GM10248 (cell line): Measurements from ENCODE around the gene TARS2.

Source experiments
- CTCF ChIA-PET: fragments of 300-600 bp; sonication (Branson Sonifier 250); formaldehyde crosslinking; extraction: SDS; loops from one replicate; lab custom pipeline; 2021; ENCODE audit warnings: antibody characterized with exemption; lab: Yijun Ruan, JAX
- POLR2A ChIA-PET: fragments of 350-650 bp; sonication (Branson Sonifier 250); formaldehyde crosslinking; extraction: SDS; loops from one replicate; lab custom pipeline; 2020; ENCODE audit warnings: antibody characterized with exemption; lab: Yijun Ruan, JAX
- DNase-seq: peaks from one replicate; pipeline ENCODE4 v3.0.0; 2012; ENCODE audit errors: extremely low spot score
- TF ChIP-seq, protein P1 (sequence below): IDR thresholded peaks from 2 replicates; pipeline ENCODE4 v1.5.1; 2012; ENCODE audit warnings: mild to moderate bottlenecking, low read depth; ENCODE audit errors: extremely low read depth, missing control alignments, control extremely low read depth

TARS2 gene

DNA sequence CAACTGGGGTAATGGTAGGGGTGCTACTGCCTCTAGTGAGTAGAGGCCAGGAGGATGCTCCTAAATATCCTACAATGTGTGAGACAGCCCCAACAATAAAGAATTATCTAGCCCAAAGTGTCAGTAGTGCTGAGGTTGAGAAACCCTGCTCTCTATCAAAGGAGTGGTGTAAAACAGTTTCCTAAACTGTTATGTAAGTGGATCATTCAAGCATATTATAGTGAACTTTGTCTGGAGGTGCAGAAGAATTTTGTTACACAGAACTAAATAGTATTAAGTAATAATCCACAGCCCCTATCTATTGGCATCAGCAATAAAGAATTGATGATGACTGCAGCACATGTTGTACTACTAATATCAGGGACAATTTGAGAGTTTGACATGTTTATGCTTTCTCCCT lies 20.3 kb upstream of the TARS2 start:
- ChIA-PET POLR2A (no interaction called here), CTCF (no interaction called here)
- no peak for DNase-seq
- TF ChIP-seq, protein P1, sequence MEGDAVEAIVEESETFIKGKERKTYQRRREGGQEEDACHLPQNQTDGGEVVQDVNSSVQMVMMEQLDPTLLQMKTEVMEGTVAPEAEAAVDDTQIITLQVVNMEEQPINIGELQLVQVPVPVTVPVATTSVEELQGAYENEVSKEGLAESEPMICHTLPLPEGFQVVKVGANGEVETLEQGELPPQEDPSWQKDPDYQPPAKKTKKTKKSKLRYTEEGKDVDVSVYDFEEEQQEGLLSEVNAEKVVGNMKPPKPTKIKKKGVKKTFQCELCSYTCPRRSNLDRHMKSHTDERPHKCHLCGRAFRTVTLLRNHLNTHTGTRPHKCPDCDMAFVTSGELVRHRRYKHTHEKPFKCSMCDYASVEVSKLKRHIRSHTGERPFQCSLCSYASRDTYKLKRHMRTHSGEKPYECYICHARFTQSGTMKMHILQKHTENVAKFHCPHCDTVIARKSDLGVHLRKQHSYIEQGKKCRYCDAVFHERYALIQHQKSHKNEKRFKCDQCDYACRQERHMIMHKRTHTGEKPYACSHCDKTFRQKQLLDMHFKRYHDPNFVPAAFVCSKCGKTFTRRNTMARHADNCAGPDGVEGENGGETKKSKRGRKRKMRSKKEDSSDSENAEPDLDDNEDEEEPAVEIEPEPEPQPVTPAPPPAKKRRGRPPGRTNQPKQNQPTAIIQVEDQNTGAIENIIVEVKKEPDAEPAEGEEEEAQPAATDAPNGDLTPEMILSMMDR: no peak

DNA sequence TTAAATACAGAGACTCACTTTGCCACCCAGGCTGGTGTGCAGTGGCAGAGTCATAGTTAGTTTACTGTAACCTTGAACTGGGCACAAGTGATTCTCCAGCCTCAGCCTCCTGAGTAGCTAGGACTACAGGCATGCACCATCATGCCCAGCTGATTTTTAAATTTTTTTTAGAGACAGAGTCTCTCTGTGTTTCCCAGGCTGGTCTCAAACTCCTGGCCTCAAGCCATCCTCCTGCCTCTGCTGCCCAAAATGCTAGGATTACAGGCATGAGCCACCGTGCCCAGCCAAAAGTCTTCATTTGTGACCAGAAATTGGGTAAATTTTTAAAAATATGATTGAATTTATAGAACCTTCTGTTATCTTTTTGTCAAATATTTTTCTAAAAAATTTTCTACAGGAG lies 17.9 kb upstream of the TARS2 start:
- CTCF ChIA-PET: interaction anchor here (1.0 kb wide), 3 partner anchors 9 to 63 kb away, joined by 3 read pairs; partner anchors contain the start of gene FALEC
- POLR2A ChIA-PET: no interaction called here
- TF ChIP-seq, protein P1: no peak
- no peak for DNase-seq

DNA sequence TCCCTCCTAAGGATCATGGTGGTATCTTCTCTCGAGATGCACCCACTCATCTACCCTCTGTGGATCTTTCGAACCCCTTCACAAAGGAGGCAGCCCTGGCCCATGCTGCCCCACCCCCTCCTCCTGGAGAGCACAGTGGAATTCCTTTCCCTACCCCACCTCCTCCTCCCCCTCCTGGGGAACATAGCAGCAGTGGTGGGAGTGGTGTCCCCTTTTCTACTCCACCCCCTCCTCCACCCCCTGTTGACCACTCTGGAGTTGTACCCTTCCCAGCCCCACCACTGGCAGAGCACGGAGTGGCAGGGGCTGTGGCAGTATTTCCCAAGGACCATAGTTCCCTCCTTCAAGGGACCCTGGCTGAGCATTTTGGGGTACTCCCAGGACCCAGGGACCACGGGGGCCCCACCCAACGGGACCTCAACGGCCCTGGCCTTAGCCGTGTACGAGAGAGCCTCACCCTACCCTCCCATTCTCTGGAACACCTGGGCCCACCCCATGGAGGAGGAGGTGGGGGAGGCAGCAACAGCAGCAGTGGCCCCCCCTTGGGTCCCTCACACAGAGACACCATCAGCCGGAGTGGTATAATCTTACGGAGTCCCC lies 14.5 kb upstream of the TARS2 start:
- DNase-seq: no peak
- ChIA-PET POLR2A (no interaction called here), CTCF (interaction anchor here (1.0 kb wide), 1 partner anchor 87 kb away, joined by 3 read pairs; no protein-coding TSS in a partner anchor)
- TF ChIP-seq, protein P1: no peak

DNA sequence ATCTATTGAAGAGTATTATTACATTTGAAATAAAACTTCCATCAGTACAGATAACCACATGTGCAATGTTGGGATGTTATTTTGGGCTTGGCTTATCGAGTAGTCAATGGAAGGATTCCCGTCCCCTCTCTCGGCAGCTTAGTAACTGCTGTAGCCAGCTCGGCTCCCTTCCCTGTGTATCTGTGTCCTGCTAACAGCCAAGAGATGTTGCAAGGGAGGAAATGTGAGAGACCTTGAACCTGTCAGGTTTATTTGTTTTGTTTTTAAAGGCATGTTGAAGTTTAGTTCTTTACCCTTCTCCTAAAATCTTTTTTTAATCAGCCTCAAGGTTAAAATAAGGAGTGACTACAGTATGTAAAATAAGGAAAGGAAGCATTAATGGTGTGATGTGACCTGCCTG lies 13.6 kb upstream of the TARS2 start:
- ChIA-PET POLR2A (no interaction called here), CTCF (no interaction called here)
- TF ChIP-seq, protein P1: no peak
- no peak for DNase-seq

DNA sequence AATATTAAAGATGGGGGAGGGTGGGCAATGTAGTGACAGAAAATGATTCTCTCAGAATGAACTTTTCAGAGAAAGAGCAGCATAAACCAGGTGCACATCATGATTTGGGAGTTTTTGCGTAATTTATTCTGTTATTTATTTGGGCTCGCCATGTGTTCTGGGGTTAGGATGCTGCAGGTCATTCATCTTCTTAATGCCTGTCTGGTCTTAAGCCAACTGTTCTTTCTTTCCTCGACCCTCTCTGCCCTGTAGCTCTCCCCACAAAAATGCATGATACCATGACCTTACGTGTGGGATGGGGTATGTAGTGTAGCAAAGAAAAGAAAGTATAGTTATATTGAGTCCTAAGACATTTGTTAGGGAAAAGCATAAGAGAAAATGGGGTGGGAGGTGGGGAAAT lies 12.3 kb upstream of the TARS2 start:
- TF ChIP-seq, protein P1: no peak
- CTCF ChIA-PET: no interaction called here
- POLR2A ChIA-PET: no interaction called here
- no peak for DNase-seq

DNA sequence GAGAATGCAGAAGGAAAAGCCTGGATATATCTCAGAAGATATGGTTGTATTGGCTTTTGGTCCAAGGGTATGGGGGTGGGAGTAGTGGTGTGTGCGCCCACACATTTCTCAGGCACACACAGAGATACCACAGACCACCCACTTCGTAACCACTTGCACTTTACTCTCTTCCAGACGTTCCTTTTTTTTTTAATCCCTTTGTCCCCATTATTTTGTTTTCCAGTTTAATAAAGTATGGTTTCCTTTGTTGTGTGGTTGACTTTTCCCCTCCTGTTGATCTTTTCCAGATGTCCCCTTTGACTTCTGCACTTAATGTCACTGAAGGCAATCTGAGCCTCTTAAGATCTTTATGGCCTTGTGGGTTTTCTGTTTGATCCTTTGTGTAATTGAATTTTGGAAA lies 10.5 kb upstream of the TARS2 start:
- DNase-seq: no peak
- TF ChIP-seq, protein P1: no peak
- ChIA-PET POLR2A (no interaction called here), CTCF (no interaction called here)

DNA sequence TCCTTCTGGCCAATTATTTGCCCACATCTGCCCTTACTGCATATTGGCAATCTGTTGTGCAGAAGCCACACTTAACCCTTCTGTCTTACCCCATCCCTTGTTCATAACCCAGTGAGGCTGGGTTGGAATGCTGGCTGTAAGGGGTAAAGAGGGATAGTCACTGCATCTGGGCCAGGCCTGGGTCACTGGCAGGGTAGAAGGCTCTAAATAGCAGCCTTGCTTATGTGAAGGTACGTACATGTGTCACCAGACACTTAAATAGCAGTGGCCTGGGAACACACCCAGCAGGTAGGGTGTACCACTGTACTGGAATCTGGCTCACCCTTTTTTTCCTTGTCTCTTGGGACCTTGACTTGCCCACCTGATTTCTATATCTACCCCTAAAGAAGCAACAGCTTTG lies 9.9 kb upstream of the TARS2 start:
- TF ChIP-seq, protein P1: no peak
- DNase-seq: no peak
- POLR2A ChIA-PET: no interaction called here
- CTCF ChIA-PET: no interaction called here
